Amygdala (tissue), 56 donors: Measurements from ENCODE around the gene TRIP11.

ENCODE experiments used
- DNase-seq, 56 donors: peaks; one replicate each; lab custom pipeline; 2025; lab: John Stamatoyannopoulos, UW

TRIP11 gene

GRCh38 chr14:91926131-91926890 lies 113.5 kb downstream of the TRIP11 start:
- no peak for DNase-seq

DNA sequence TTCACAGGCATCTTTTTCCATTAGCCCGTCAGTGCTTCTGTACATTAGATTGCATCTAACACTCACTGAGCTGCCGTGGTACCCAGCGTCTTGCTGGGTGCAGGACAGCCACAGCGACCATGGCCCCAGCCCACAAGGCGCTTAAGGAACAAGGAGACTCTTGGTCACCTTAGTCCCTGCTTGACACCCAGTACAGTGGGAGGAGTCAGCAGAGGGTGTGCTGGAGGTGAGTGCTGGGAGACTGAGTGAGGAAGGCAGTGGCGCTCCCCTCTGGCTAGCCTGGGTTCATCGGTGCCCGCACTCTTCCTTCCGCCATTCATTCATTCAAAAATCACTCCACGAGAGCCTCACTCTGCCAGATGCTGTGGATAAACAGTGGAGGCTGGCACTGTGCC lies 114.1 kb downstream of the TRIP11 start:
- DNase-seq = no peak

- DNase-seq = no peak
These were observed 114.7 kb downstream of the TRIP11 start for GRCh38 chr14:91925001-91925726.

DNA sequence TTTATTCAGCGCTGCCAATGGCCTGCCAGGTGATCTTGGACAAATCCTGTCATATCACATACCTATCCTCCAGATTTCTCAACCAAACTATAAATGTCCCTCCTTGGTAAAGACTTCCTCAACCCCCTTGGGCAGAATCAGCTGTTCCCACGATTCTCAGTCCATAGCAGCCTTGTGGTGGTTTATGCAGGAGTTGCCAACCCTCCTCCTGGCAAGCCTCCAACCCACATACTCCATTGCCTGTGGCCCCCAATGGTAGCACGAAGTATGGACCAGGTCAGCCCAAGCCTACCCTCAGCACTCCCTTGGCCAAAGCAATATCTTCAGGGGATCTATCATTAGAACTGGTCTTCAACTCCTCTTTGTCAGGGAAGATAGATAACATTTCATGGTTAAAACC lies 119.3 kb downstream of the TRIP11 start:
- DNase-seq = no peak

- no peak for DNase-seq
These were observed 120.0 kb downstream of the TRIP11 start for GRCh38 chr14:91919814-91920213.

GRCh38 chr14:91918186-91918883 lies 121.5 kb downstream of the TRIP11 start:
- DNase-seq = no peak
